ENCODE data around the gene RACGAP1.
"Not testable (repeated sequence)": the region's sequence is repeated elsewhere in the genome, so short reads cannot be mapped to it uniquely, and the experiment has no call there.

Gene RACGAP1

GRCh38 chr12:49998453-49998852, 26.8 kb downstream of the RACGAP1 start:
- in situ Hi-C loops (cut with HindIII; ENCODE audit: low sequenced_read_pairs) = no loop called here

DNA sequence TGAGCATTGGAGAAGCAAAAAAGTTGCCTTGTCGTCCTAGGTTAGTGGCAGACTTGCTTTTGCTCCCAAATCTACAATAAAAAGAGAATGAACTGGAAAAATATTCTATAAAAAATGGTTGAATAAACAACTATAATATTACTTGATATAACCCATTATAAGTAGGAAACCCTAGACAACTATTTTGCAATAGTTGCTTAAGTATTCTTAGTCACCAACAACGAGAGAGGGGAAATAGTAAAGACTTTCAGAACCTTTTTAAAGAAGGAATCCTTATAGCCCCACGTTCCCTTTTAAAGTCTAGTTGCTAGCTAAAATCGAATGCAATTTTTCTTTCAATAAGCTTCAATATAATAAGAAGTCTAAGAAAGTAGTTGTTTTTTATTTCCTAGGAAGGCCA, 35.0 kb downstream of the RACGAP1 start:
- in situ Hi-C loops (cut with HindIII; ENCODE audit: low sequenced_read_pairs) = no loop called here

GRCh38 chr12:49989400-49989799, 35.9 kb downstream of the RACGAP1 start:
- in situ Hi-C loops (cut with HindIII; ENCODE audit: low sequenced_read_pairs) = not testable (repeated sequence)

GRCh38 chr12:49987625-49988303, 37.5 kb downstream of the RACGAP1 start:
- in situ Hi-C loops (cut with HindIII; ENCODE audit: low sequenced_read_pairs) = no loop called here

- in situ Hi-C loops (cut with HindIII; ENCODE audit: low sequenced_read_pairs) = not testable (repeated sequence)
Observed at GRCh38 chr12:49986476-49986875, 38.8 kb downstream of the RACGAP1 start.

DNA sequence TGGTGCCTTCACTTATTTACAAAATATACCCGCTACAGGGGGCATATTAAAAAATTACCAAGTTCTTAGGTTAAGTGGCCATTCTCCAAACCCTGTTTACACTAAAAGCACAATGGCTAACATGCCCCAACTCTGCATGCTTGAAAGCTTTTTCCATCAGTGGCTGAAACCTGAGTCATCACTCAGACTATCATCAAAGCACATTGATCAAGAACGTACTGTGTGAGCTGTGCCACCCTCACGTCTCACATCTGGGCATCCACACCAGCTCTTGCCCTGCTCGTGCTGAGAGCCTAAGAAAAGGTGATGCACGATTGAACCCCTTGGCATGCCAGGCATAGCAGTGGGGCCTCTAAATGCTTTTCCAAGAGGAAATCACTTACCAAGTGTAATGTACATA, 39.3 kb downstream of the RACGAP1 start:
- in situ Hi-C loops (cut with HindIII; ENCODE audit: low sequenced_read_pairs) = no loop called here

- in situ Hi-C loops (cut with HindIII; ENCODE audit: low sequenced_read_pairs) = no loop called here
Observed at GRCh38 chr12:49984476-49985359, 40.6 kb downstream of the RACGAP1 start.

DNA sequence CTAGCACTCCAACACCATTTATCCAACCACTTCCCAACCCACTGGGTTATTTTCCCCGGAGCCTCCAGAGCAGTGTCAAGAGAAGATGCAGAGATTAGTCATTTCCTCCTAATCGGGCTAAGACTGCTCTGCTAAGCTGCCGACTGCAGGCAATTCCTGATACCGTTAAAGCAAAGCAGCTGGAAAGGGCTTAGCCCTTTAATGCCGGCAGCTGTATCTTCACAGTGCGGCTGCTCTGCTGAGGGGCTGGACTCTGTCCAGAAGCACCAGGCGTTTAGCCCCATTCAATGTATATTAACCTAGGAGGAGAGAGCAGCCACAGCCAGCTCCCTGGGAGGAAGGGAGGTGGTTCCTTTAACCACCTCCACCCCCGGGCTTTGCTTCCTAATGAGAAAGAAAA, 41.4 kb downstream of the RACGAP1 start:
- in situ Hi-C loops (cut with HindIII; ENCODE audit: low sequenced_read_pairs) = no loop called here

DNA sequence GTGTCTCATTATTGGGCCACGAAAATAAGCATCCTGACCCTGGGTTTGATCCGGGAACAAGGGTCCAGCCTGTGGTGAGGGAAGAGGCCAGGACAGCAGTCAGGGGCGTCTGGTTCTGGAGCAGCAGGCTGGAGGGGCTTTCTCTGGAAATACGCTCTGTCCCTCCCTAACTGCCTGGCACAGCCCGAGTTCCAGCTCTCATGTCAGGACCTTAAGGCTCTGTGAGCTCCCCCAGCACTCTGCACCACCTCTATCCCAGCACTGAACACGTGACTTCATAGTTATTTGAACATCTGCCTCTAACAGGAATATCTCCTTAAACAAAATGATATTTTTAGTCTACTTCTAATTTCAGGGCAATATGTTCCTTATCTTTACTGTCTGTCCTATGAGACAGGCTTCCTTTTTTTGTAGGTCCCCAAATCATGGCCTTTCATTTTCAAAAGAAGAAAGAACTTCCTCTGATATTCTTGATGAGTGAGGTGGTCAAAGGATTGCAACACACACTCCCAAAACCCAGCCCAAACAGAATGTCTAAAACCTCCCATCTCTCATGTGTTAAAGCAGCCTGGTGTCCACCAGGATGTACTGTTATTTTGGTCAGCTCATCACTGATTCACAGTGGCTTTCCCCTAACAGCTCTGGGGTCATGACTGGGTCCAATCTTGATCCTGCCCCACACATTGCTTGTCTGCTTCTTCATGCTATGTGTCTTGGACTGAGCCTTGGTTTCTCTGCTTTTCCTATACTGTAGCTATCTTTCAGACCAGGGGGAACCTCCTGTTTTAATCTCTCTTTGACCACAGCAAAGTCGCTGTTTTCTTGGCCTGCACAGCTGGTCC, 42.8 kb downstream of the RACGAP1 start:
- in situ Hi-C loops (cut with HindIII; ENCODE audit: low sequenced_read_pairs) = no loop called here

- in situ Hi-C loops (cut with HindIII; ENCODE audit: low sequenced_read_pairs) = no loop called here
Observed at GRCh38 chr12:49980501-49981349, 44.6 kb downstream of the RACGAP1 start.

DNA sequence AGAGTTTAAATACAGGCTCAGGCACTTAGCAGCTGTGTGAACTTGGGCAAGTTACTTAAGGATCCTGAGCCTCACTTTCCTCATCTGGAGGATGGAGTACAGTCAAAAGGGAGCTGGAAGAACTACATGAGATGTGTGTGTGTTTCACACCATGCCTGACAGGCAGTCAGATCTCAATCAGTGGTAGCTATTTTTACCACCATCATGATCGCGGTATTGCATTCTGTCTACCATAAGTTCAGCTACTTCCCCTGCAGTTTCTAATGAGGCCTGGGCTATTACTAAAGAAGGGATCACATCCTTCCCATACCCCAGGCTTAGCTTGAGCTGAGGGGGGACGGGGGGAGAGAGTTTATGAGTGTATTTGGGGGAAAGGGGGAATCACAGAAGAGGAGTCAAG, 45.5 kb downstream of the RACGAP1 start:
- in situ Hi-C loops (cut with HindIII; ENCODE audit: low sequenced_read_pairs) = no loop called here

DNA sequence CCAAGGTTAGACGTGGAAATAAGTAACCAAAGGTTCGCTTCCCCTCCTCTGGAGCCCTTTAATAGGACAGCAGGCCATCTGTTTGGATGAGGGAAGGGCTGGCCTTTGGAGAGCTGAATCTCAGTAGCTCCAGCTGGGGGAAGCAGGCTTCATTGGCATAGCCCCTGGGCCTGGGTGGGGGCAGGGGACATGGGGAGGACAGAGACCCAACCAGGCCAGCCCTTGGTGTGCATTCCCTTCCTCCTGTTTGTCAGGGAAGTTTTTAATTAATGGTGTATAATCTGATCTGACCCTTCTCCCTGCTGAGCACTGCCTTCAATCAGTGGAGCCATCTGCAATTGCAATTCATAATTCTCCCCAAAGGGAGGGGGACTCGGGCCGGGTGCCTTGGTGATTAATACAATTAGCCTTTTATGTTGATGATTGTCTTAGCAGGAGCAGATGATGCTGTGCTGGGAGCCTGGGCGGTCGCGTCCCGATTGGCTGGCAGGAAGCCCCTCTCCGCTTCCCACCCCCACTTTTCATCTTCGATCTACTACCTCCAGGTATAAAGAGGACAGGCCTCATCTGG, 46.2 kb downstream of the RACGAP1 start:
- in situ Hi-C loops (cut with HindIII; ENCODE audit: low sequenced_read_pairs) = no loop called here

DNA sequence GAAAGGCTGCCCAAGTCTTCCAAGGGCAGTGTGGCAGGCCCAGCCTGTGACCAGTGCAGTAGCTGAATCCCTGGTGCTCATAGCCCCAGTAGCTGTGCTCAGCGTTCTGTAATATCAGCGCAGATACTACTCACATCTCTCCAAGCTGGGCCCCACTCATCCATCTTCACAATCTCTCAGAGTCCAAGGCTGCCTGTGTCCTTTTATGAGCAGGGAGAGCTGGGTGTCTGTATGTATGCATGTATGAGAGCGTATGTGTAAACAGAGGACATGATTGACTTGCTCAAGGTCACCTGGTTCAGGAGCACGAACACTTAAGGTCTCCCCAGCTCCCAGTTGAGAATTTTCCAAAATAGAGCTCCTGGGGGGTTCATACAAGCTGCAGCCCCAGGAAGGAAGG, 47.2 kb downstream of the RACGAP1 start:
- in situ Hi-C loops (cut with HindIII; ENCODE audit: low sequenced_read_pairs) = no loop called here

GRCh38 chr12:49976557-49976956, 48.7 kb downstream of the RACGAP1 start:
- in situ Hi-C loops (cut with HindIII; ENCODE audit: low sequenced_read_pairs) = no loop called here

DNA sequence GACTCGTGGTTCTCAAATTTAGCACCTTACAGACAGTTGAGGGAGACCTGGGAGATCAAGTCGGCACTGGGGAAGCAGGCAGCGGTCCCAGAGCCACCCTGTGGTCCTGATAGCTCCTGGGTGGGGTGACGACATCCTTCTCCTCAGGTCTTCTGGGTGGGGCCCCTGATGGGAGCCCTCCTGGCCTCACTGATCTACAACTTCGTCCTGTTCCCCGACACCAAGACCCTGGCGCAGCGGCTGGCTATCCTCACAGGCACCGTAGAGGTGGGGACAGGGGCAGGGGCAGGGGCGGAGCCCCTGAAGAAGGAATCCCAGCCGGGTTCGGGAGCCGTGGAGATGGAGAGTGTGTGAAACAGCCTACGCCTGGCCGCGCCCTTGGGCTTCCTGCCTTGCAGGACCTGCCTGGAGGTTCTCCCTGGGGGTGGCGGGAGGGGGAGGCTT, 50.0 kb downstream of the RACGAP1 start:
- in situ Hi-C loops (cut with HindIII; ENCODE audit: low sequenced_read_pairs) = no loop called here

GRCh38 chr12:49974677-49975317, 50.5 kb downstream of the RACGAP1 start:
- in situ Hi-C loops (cut with HindIII; ENCODE audit: low sequenced_read_pairs) = no loop called here

GRCh38 chr12:49974231-49974675, 51.0 kb downstream of the RACGAP1 start:
- in situ Hi-C loops (cut with HindIII; ENCODE audit: low sequenced_read_pairs) = no loop called here

GRCh38 chr12:49973361-49973830, 51.9 kb downstream of the RACGAP1 start:
- in situ Hi-C loops (cut with HindIII; ENCODE audit: low sequenced_read_pairs) = no loop called here

DNA sequence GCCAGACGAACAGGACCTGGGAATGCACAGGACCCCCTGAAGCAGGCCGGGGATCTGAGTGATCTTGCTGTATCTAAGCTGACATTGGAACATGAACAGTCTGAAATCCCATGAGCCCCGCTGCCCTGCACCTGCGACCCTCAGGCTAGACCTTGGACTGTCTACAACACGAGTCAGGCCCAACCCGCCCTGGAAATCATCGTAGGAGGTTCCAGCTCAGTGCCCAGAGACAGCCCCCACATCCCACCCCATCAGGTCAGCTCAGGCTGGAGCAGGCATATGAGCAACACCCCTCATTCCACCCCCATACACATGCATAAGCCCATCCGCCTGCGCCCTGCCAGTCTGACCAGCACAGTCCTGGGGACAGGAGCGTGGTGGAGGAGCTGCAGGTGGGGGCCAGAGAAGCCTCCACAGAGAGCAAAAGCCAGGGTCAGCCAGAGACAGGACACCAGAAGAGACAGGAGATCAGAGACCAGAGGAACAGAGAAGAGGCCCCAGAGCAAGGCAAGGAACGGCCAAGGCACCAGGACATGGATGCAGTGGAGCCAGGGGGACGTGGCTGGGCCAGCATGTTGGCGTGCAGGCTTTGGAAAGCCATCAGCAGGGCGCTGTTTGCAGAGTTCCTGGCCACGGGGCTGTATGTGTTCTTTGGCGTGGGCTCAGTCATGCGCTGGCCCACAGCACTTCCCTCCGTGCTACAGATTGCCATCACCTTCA, 52.5 kb downstream of the RACGAP1 start, which contains the start of gene AQP6:
Gene AQP6 (plus strand): TSS at position 307 of the 720 bp plus-strand sequence. CDS start 227 bp downstream, at position 534.
- in situ Hi-C loops (cut with HindIII; ENCODE audit: low sequenced_read_pairs) = no loop called here
